Transverse colon (tissue), 4 donors: ENCODE measurements around the gene PSG1.

ENCODE experiments used
- CTCF ChIP-seq, 5 experiments: fragments of 200-600 bp in 3 of 5; fragments of 450-650 bp in 2 of 5; sonication (generic) in 3 of 5; IDR thresholded peaks; 1 replicate in 2 of 5; 2 replicates in 3 of 5; pipeline ENCODE4 v1.5.1; 2016 to 2017; ENCODE audit warnings: antibody characterized with exemption in 5 of 5, inconsistent platforms in 3 of 5, mild to moderate bottlenecking in 2 of 5, moderate library complexity in 1 of 5
- EP300 ChIP-seq: sonication (generic); formaldehyde crosslinking; IDR thresholded peaks from one replicate; pipeline ENCODE4 v1.6.1; 2017; ENCODE audit warnings: antibody characterized with exemption, low read depth
- POLR2A ChIP-seq: fragments of 450-650 bp; IDR thresholded peaks from one replicate; pipeline ENCODE4 v1.6.1; 2016; ENCODE audit warnings: antibody characterized with exemption, mild to moderate bottlenecking, moderate library complexity
- POLR2AphosphoS5 ChIP-seq, 3 donors: sonication (generic); formaldehyde crosslinking; IDR thresholded peaks; one replicate each; pipeline ENCODE4 v1.6.1; 2016; ENCODE audit warnings: antibody characterized with exemption in 3 of 3

GRCh38 chr19:42816894-42817293, 62.6 kb downstream of the PSG1 start:
- TF ChIP-seq CTCF (IDR thresholded peaks at IDR 0.05) (no peak), EP300 (no peak), POLR2A (no peak), POLR2AphosphoS5 (IDR thresholded peaks at IDR 0.05) (no peak)
